ENCODE data around the gene CAMK2N1.
A peak's percentile ranks its signal among the peaks of the same experiment; 100 is the strongest.

DNA sequence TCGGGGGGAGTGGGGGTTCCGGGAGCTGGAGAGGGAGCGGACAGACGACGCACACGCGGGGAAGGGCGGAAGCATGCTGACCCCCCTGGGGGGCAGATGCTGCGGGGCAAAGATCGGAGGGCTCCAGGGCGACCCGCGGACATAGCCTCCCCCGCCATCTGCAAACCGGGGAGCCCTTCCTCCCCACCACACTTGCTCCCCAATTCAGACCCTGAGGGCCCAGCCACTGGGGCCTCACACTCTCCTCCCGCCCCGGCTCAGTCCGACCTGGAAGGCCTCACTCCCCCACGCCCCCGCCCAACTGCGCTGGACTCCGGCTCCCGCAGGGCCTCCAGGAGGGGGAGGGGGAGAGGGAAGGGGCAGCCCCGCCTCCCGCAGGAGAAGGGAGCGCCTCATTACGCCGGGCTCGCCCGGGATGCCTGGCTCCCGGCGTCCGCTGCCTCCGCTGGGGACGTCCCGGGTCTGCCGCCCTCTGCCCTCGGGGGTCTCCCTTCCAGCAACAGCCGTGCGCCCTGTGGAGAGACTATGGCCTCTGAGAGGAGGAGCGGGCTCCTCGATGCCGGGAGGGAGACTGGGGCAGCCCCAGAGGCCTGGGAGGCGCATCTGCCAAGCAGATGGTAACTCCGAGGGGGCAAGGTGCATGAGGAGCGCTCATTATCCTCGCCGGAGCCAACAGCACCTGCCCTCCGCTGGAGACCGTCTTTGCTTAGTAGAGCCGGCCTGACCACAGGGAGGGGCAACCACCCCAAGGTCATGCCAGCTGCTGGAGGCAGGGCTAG, 636 bp upstream of the CAMK2N1 start:
- no peak for TF ChIP-seq HMGA2 (CRISPR knock-in tag; IDR thresholded peaks at IDR 0.05)
- TF ChIP-seq, protein P1, sequence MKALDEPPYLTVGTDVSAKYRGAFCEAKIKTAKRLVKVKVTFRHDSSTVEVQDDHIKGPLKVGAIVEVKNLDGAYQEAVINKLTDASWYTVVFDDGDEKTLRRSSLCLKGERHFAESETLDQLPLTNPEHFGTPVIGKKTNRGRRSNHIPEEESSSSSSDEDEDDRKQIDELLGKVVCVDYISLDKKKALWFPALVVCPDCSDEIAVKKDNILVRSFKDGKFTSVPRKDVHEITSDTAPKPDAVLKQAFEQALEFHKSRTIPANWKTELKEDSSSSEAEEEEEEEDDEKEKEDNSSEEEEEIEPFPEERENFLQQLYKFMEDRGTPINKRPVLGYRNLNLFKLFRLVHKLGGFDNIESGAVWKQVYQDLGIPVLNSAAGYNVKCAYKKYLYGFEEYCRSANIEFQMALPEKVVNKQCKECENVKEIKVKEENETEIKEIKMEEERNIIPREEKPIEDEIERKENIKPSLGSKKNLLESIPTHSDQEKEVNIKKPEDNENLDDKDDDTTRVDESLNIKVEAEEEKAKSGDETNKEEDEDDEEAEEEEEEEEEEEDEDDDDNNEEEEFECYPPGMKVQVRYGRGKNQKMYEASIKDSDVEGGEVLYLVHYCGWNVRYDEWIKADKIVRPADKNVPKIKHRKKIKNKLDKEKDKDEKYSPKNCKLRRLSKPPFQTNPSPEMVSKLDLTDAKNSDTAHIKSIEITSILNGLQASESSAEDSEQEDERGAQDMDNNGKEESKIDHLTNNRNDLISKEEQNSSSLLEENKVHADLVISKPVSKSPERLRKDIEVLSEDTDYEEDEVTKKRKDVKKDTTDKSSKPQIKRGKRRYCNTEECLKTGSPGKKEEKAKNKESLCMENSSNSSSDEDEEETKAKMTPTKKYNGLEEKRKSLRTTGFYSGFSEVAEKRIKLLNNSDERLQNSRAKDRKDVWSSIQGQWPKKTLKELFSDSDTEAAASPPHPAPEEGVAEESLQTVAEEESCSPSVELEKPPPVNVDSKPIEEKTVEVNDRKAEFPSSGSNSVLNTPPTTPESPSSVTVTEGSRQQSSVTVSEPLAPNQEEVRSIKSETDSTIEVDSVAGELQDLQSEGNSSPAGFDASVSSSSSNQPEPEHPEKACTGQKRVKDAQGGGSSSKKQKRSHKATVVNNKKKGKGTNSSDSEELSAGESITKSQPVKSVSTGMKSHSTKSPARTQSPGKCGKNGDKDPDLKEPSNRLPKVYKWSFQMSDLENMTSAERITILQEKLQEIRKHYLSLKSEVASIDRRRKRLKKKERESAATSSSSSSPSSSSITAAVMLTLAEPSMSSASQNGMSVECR (CRISPR knock-in tag; IDR thresholded peaks at IDR 0.05; ENCODE audit: borderline replicate concordance): peak; percentile 86; the same call in 1 of the 2 replicates
- TF ChIP-seq, protein P2, sequence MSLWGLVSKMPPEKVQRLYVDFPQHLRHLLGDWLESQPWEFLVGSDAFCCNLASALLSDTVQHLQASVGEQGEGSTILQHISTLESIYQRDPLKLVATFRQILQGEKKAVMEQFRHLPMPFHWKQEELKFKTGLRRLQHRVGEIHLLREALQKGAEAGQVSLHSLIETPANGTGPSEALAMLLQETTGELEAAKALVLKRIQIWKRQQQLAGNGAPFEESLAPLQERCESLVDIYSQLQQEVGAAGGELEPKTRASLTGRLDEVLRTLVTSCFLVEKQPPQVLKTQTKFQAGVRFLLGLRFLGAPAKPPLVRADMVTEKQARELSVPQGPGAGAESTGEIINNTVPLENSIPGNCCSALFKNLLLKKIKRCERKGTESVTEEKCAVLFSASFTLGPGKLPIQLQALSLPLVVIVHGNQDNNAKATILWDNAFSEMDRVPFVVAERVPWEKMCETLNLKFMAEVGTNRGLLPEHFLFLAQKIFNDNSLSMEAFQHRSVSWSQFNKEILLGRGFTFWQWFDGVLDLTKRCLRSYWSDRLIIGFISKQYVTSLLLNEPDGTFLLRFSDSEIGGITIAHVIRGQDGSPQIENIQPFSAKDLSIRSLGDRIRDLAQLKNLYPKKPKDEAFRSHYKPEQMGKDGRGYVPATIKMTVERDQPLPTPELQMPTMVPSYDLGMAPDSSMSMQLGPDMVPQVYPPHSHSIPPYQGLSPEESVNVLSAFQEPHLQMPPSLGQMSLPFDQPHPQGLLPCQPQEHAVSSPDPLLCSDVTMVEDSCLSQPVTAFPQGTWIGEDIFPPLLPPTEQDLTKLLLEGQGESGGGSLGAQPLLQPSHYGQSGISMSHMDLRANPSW (CRISPR knock-in tag; conservative IDR thresholded peaks at IDR 0.05; ENCODE audit: low read depth): no peak
- TF ChIP-seq, protein P3, sequence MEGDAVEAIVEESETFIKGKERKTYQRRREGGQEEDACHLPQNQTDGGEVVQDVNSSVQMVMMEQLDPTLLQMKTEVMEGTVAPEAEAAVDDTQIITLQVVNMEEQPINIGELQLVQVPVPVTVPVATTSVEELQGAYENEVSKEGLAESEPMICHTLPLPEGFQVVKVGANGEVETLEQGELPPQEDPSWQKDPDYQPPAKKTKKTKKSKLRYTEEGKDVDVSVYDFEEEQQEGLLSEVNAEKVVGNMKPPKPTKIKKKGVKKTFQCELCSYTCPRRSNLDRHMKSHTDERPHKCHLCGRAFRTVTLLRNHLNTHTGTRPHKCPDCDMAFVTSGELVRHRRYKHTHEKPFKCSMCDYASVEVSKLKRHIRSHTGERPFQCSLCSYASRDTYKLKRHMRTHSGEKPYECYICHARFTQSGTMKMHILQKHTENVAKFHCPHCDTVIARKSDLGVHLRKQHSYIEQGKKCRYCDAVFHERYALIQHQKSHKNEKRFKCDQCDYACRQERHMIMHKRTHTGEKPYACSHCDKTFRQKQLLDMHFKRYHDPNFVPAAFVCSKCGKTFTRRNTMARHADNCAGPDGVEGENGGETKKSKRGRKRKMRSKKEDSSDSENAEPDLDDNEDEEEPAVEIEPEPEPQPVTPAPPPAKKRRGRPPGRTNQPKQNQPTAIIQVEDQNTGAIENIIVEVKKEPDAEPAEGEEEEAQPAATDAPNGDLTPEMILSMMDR (IDR thresholded peaks at IDR 0.05): no peak
- TF ChIP-seq ZNF423 (CRISPR knock-in tag; IDR thresholded peaks at IDR 0.05): peak; percentile 43; the same call in 1 of the 2 replicates
- no peak for TF ChIP-seq ELF4 (CRISPR knock-in tag; IDR thresholded peaks at IDR 0.05; ENCODE audit: low read depth)
- TF ChIP-seq, protein P4, sequence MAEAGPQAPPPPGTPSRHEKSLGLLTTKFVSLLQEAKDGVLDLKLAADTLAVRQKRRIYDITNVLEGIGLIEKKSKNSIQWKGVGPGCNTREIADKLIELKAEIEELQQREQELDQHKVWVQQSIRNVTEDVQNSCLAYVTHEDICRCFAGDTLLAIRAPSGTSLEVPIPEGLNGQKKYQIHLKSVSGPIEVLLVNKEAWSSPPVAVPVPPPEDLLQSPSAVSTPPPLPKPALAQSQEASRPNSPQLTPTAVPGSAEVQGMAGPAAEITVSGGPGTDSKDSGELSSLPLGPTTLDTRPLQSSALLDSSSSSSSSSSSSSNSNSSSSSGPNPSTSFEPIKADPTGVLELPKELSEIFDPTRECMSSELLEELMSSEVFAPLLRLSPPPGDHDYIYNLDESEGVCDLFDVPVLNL (CRISPR knock-in tag; IDR thresholded peaks at IDR 0.05; ENCODE audit: borderline replicate concordance, low read depth): no peak
- no peak for TF ChIP-seq USF1 (CRISPR knock-in tag; IDR thresholded peaks at IDR 0.05)
- 0 out of 2 replicates have a peak, but pooled peaks have one; percentile 24 for TF ChIP-seq SP1 (CRISPR knock-in tag; conservative IDR thresholded peaks at IDR 0.05)
- TF ChIP-seq, protein P5, sequence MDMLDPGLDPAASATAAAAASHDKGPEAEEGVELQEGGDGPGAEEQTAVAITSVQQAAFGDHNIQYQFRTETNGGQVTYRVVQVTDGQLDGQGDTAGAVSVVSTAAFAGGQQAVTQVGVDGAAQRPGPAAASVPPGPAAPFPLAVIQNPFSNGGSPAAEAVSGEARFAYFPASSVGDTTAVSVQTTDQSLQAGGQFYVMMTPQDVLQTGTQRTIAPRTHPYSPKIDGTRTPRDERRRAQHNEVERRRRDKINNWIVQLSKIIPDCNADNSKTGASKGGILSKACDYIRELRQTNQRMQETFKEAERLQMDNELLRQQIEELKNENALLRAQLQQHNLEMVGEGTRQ (CRISPR knock-in tag; IDR thresholded peaks at IDR 0.05): no peak
- no peak for TF ChIP-seq SMAD4 (CRISPR knock-in tag; IDR thresholded peaks at IDR 0.05)
- TF ChIP-seq ZNF263 (CRISPR knock-in tag; IDR thresholded peaks at IDR 0.05; ENCODE audit: low read depth): no peak

All from WTC11 (cell line).